ENCODE measurements around the gene AFF3.
"Not testable (repeated sequence)": the region's sequence is repeated elsewhere in the genome, so short reads cannot be mapped to it uniquely, and the experiment has no call there.

The AFF3 gene

GRCh38 chr2:99520195-99520594, 622.2 kb downstream of the AFF3 start:
- TF ChIP-seq, protein P1, sequence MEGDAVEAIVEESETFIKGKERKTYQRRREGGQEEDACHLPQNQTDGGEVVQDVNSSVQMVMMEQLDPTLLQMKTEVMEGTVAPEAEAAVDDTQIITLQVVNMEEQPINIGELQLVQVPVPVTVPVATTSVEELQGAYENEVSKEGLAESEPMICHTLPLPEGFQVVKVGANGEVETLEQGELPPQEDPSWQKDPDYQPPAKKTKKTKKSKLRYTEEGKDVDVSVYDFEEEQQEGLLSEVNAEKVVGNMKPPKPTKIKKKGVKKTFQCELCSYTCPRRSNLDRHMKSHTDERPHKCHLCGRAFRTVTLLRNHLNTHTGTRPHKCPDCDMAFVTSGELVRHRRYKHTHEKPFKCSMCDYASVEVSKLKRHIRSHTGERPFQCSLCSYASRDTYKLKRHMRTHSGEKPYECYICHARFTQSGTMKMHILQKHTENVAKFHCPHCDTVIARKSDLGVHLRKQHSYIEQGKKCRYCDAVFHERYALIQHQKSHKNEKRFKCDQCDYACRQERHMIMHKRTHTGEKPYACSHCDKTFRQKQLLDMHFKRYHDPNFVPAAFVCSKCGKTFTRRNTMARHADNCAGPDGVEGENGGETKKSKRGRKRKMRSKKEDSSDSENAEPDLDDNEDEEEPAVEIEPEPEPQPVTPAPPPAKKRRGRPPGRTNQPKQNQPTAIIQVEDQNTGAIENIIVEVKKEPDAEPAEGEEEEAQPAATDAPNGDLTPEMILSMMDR (IDR thresholded peaks at IDR 0.05; ENCODE audit: borderline replicate concordance, insufficient read depth, low read depth, low read length) = no peak
- H3K4me3 ChIP-seq (ENCODE audit: low read depth, low read length) = no peak overlapping the region

- TF ChIP-seq, protein P1 (IDR thresholded peaks at IDR 0.05; ENCODE audit: borderline replicate concordance, insufficient read depth, low read depth, low read length) = no peak
- no peak overlapping the region for H3K4me3 ChIP-seq (ENCODE audit: low read depth, low read length)
Observed at GRCh38 chr2:99514357-99514756, 628.0 kb downstream of the AFF3 start.

DNA sequence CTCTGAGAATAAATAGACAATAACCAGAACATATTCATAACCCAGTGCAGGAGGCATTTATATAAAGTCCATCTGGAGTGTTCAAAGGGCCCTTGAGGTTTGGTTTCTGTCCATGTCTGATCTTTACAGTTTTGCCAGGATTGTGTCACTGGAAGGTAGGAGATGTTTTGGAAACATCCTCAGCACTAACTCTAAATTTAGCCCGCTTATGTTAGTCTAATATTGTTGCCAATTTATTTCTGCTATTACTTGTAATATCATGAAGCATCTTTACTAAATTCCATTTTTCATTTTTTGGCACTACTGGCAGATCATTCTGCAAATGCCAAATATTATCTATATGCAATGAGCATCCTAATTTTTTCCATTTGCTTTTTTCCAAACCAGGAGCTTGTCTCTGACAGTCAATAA, 630.2 kb downstream of the AFF3 start:
- TF ChIP-seq, protein P1 (IDR thresholded peaks at IDR 0.05; ENCODE audit: borderline replicate concordance, insufficient read depth, low read depth, low read length) = no peak
- H3K4me3 ChIP-seq (ENCODE audit: low read depth, low read length) = no peak overlapping the region

GRCh38 chr2:99509387-99509786, 633.0 kb downstream of the AFF3 start:
- TF ChIP-seq, protein P1 (IDR thresholded peaks at IDR 0.05; ENCODE audit: borderline replicate concordance, insufficient read depth, low read depth, low read length) = no peak
- no peak overlapping the region for H3K4me3 ChIP-seq (ENCODE audit: low read depth, low read length)

DNA sequence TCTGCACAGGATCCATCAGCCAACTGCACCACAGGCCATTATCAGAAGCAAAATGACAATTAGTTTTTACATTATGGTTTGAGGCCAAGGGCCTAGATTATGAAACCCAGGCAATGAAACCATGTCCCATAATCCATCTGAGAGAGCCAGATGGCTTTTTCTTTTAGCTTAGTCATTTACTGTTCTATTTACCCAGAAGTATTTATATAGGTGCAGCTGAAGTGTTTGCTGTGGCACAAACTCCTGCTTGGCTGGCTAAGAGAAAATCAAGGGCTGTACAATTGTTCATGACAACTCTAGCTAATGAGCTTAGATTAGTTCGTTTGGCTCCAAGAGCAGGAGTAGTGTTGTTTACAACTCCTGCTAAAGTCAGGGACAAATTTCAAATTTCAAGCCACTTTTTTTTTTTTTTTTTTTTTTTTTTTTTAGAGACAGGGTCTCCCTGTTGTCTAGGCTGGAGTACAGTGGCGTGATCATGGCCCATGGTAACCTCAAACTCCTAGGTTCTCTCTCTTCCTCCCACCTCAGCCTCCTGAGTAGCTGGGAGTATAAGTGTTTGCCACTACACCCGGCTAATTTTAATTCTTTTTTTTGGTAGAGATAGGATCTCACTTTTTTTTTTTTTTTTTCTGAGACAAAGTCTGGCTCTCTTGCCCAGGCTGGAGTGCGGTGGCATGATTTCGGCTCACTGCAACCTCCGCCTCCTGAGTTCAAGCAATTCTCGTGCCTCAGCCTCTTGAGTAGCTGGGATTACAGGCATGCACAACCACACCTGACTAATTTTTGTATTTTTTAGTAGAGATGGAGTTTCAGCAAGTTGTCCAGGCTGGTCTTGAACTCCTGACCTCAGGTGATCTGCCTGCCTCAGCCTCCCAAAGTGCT, 634.2 kb downstream of the AFF3 start:
- TF ChIP-seq, protein P1 (IDR thresholded peaks at IDR 0.05; ENCODE audit: borderline replicate concordance, insufficient read depth, low read depth, low read length) = no peak

DNA sequence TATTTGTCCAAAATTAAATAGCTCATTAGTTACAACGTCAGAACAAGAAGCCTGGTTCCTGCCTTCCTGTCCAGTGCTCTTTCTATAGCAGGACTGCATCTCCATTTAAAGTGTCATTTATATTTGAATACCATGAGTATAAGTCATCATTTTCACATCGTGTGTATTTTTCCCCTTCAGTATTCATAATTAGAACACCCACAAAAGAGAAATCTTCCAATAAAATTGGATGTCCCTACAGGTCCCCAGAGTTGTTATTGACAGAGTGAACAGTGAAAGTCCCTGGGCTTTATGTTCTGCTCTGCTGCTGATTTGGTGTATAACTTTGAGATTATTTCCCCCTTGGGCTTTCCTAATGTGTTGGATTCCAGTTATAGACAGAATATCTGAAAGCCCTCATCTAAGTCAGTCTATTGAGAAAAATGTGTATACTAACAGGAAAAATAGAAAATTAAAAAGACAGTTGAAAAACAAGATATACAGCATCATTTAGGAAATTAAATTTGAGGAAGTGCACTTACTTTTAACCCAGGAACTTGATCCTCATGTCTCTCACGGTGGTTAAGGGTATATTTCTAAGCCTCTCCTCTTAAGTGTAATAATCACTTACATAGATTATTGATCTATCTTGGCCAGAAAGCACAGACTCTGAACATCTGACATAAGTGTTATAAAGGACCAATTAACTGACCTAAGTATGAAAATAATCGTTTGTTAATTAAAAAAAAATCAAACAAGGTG, 637.4 kb downstream of the AFF3 start:
- TF ChIP-seq, protein P1 (IDR thresholded peaks at IDR 0.05; ENCODE audit: borderline replicate concordance, insufficient read depth, low read depth, low read length) = no peak
- H3K4me3 ChIP-seq (ENCODE audit: low read depth, low read length) = no peak overlapping the region

More for the DNA sequence above, 634.2 kb downstream of the AFF3 start:
- H3K4me3 ChIP-seq (ENCODE audit: low read depth, low read length) = no peak overlapping the region

DNA sequence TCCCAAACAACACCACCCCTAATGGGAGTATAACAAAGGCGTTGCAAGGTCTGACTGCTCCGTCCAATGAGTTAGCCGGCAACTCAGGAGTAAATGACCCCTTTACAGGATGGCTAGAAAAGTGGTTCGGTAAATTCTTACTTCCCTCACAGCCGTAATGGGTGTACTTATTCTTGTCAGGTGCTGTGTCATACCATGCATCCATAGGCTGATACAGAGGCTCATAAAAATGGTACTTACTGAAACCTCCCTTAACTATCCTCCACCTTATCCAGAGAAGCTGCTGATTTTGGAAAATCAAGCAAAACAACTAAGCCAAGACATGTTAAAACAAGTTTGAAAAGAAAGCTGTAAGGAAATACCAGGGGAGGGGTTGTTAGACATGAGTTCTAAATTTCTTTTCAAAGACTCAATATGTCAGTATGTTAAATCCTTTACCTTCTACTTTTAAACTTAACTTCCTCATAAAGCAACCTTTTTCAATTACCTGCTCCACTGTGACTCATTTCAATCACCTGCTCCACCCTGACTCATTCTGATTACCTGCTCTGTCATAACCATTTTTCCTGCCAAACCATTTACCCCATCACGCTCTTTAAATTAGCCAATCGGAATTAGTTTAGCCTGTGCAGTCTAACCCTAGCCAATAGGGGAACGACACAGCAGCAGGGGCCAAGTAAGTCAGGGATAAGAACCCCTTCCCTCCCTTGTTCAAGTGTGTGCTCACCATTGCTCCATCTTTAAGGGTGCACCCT, 638.6 kb downstream of the AFF3 start:
- not testable (repeated sequence) for H3K4me3 ChIP-seq (ENCODE audit: low read depth, low read length)

All from GM12875 (cell line).